SU-DHL-6 (cell line): ENCODE data around the gene OPHN1.

Experiments
- H2AFZ ChIP-seq: fragments of 200-600 bp; sonication (generic); 2 replicates; pipeline ENCODE4 v1.6.1; 2014; ENCODE audit warnings: low read depth, mild to moderate bottlenecking, moderate library complexity, mixed read lengths, antibody characterized with exemption, low read length; ENCODE audit not compliant: severe bottlenecking
- H3F3A ChIP-seq: fragments of 200-600 bp; shearing (Covaris generic); 2 replicates; pipeline ENCODE4 v1.6.0; 2016; ENCODE audit warnings: antibody characterized with exemption, mild to moderate bottlenecking; ENCODE audit not compliant: insufficient read depth
- H3K27ac ChIP-seq: fragments of 200-600 bp; sonication (generic); 2 replicates; pipeline ENCODE4 v1.5.1; 2016; ENCODE audit warnings: low read depth, mild to moderate bottlenecking, low read length, moderate library complexity, mixed read lengths
- H3K27me3 ChIP-seq: fragments of 200-600 bp; sonication (generic), shearing (Covaris generic); 2 replicates; pipeline ENCODE4 v1.6.0; 2014; ENCODE audit warnings: mild to moderate bottlenecking, low read length
- H3K36me3 ChIP-seq: fragments of 200-600 bp; sonication (generic); 2 replicates; pipeline ENCODE4 v1.6.1; 2014; ENCODE audit warnings: mild to moderate bottlenecking, low read length, mixed read lengths
- H3K4me2 ChIP-seq: fragments of 300-600, 200-600 bp; shearing (Covaris generic), sonication (generic); 2 replicates; pipeline ENCODE4 v1.6.0; 2014; ENCODE audit warnings: low read length, low read depth, mild to moderate bottlenecking; ENCODE audit not compliant: poor library complexity, severe bottlenecking
- H3K4me3 ChIP-seq: fragments of 200-600 bp; sonication (generic); 2 replicates; pipeline ENCODE4 v1.5.1; 2014; ENCODE audit warnings: antibody characterized with exemption, low read length, mild to moderate bottlenecking, mixed read lengths; ENCODE audit not compliant: insufficient read depth, poor library complexity, severe bottlenecking
- H3K79me2 ChIP-seq: fragments of 200-600 bp; sonication (generic); 2 replicates; pipeline ENCODE4 v1.6.1; 2014; ENCODE audit warnings: mild to moderate bottlenecking, low read length, moderate library complexity; ENCODE audit not compliant: insufficient read depth
- H3K9ac ChIP-seq: fragments of 200-600 bp; sonication (generic); 2 replicates; pipeline ENCODE4 v1.7.0; 2014; ENCODE audit warnings: mild to moderate bottlenecking, low read length
- H3K9me2 ChIP-seq: fragments of 200-600 bp; sonication (generic); replicated peaks from 2 replicates; pipeline ENCODE4 v1.6.1; 2014; ENCODE audit warnings: low read length; ENCODE audit not compliant: insufficient read depth
- H3K9me3 ChIP-seq: fragments of 200-600 bp; sonication (generic); 2 replicates; pipeline ENCODE4 v1.6.1; 2014; ENCODE audit warnings: low read length, mixed read lengths; ENCODE audit not compliant: insufficient read depth
- H4K20me1 ChIP-seq: fragments of 200-600 bp; sonication (generic); 2 replicates; pipeline ENCODE4 v1.6.1; 2014; ENCODE audit warnings: low read depth, mild to moderate bottlenecking, antibody characterized with exemption, low read length, moderate library complexity, mixed read lengths
- CTCF ChIP-seq: fragments of 200-600 bp; sonication (generic); IDR thresholded peaks from one replicate; pipeline ENCODE4 v1.5.1; 2017; ENCODE audit warnings: antibody characterized with exemption, mild to moderate bottlenecking, low read length, moderate library complexity; ENCODE audit not compliant: insufficient read depth, poor library complexity, severe bottlenecking
- EZH2phosphoT487 ChIP-seq: fragments of 200-600 bp; sonication (generic), shearing (Covaris generic); conservative IDR thresholded peaks from 2 replicates; pipeline ENCODE4 v1.6.1; 2018; ENCODE audit warnings: mild to moderate bottlenecking, antibody characterized with exemption, low read length, moderate library complexity, mixed read lengths

Gene OPHN1

DNA sequence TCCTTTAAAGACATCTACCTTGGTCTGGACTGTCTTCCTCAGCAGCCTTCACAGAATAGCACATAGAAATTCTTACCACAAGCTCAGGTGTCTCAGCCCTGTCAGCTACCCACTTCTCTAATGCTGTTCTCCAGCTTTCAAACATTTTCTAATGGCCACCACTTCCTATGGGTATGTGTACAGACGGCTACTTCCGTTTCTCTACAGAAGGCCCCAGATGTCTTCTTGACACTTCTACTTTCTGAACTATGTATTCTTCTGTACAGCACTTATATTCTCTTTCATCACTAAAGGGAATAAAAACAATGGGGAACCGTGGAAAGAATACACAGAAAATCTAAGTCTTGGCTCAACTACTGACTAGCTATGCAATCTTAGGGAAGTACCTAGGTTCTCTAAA is 13.3 kb downstream of the OPHN1 start:
- H3K27ac ChIP-seq = no peak overlapping the region
- H3K4me2 ChIP-seq = no peak overlapping the region

GRCh38 chrX:68417651-68418050 is 15.6 kb downstream of the OPHN1 start:
- Histone ChIP-seq H3K9me3 (no peaks in the 10 kb centered on the region), H3K4me2 (no peak overlapping the region), H3K79me2 (no peaks in the 10 kb centered on the region), H3K9me2 (no peaks in the 10 kb centered on the region), H3K4me3 (no peak overlapping the region), H4K20me1 (no peaks in the 10 kb centered on the region), H3K36me3 (no peaks in the 10 kb centered on the region), H3K27ac (no peak overlapping the region), H3F3A (no peaks in the 10 kb centered on the region), H2AFZ (no peak overlapping the region), H3K27me3 (no peaks in the 10 kb centered on the region), H3K9ac (no peak overlapping the region)
- no peak for TF ChIP-seq CTCF
- TF ChIP-seq EZH2phosphoT487 = no peak

More for the DNA sequence above, 13.3 kb downstream of the OPHN1 start:
- no peak overlapping the region for H3K9ac ChIP-seq
- TF ChIP-seq EZH2phosphoT487 (no peak), CTCF (no peak)
- H3K27me3 ChIP-seq = no peaks in the 10 kb centered on the region
- H3K4me3 ChIP-seq = no peak overlapping the region
- no peaks in the 10 kb centered on the region for H3K36me3 ChIP-seq
- no peaks in the 10 kb centered on the region for H4K20me1 ChIP-seq
- no peak overlapping the region for H2AFZ ChIP-seq
- no peaks in the 10 kb centered on the region for H3F3A ChIP-seq
- no peaks in the 10 kb centered on the region for H3K79me2 ChIP-seq
- no peaks in the 10 kb centered on the region for H3K9me2 ChIP-seq
- H3K9me3 ChIP-seq = no peaks in the 10 kb centered on the region

DNA sequence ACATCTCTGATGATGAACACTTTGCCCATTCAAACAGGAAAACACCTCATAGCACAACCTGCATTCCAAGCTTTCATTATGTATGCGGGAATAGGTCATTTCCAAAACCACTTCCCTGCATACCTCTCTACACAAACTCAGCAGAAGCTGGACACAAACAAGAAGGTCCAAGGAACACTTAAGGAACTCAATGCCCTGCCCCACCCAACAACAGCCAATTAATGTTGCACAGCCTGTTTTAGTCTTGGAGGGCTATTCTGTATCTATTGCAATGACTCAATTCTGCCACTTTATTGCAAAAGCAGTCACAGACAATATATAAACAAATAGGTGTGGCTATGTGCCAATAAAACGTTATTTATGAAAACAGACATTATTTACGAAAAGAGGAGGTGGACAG is 16.7 kb downstream of the OPHN1 start:
- no peaks in the 10 kb centered on the region for H3K9me3 ChIP-seq
- no peaks in the 10 kb centered on the region for H3K27me3 ChIP-seq
- H3K9me2 ChIP-seq = no peaks in the 10 kb centered on the region
- no peak overlapping the region for H3K9ac ChIP-seq
- H3K79me2 ChIP-seq = no peaks in the 10 kb centered on the region
- no peak overlapping the region for H3K27ac ChIP-seq
- H2AFZ ChIP-seq = no peak overlapping the region
- no peak for TF ChIP-seq CTCF
- no peak for TF ChIP-seq EZH2phosphoT487
- no peaks in the 10 kb centered on the region for H3F3A ChIP-seq
- H3K4me2 ChIP-seq = no peak overlapping the region
- no peaks in the 10 kb centered on the region for H3K36me3 ChIP-seq
- no peaks in the 10 kb centered on the region for H4K20me1 ChIP-seq
- no peak overlapping the region for H3K4me3 ChIP-seq
